ENCODE results near the gene PCBP3.

The PCBP3 gene

GRCh38 chr21:45887788-45888187 is 244.3 kb downstream of the PCBP3 start:
- H3K9ac ChIP-seq = no peak overlapping the region
- H3K9me3 ChIP-seq (replicated peaks in 1 of 11) = no peaks in the 10 kb centered on the region
- H3K27ac ChIP-seq = no peak overlapping the region
- H3K27me3 ChIP-seq = no peaks in the 10 kb centered on the region
- no peak overlapping the region for H3K4me3 ChIP-seq
- H3K36me3 ChIP-seq = 0 out of 22 replicates have a peak, but pooled peaks cover 0 to 3% (median 0%) of the 10 kb centered on the region in 11 experiments
- H3K4me2 ChIP-seq = peak overlapping the region in 8 of 11 experiments; percentile 11 to 71 (median 64); a peak in 14 of 22 replicates
- H4K20me1 ChIP-seq = peaks cover 0 to 79% (median 20%) of the 10 kb centered on the region in 11 experiments; a peak in 11 of 22 replicates
- H3K4me1 ChIP-seq = peaks cover 33 to 66% (median 60%) of the 10 kb centered on the region in 10 experiments
- TF ChIP-seq Cebpa-rat (IDR thresholded peaks at IDR 0.05) = no peak

- peaks cover 0 to 82% (median 20%) of the 10 kb centered on the region in 11 experiments; a peak in 11 of 22 replicates for H4K20me1 ChIP-seq
- H3K9ac ChIP-seq = peak overlapping the region in 1 of 11 experiments; percentile 23; a peak in 1 of 22 replicates
- no peak for TF ChIP-seq Cebpa-rat (IDR thresholded peaks at IDR 0.05)
- no peak overlapping the region for H3K27ac ChIP-seq
- 0 out of 22 replicates have a peak, but pooled peaks cover 0 to 3% (median 0%) of the 10 kb centered on the region in 11 experiments for H3K36me3 ChIP-seq
- H3K4me2 ChIP-seq = peak overlapping the region in 8 of 11 experiments; percentile 11 to 71 (median 64); a peak in 15 of 22 replicates
- H3K4me3 ChIP-seq = no peak overlapping the region
- H3K9me3 ChIP-seq (replicated peaks in 1 of 11) = no peaks in the 10 kb centered on the region
- H3K4me1 ChIP-seq = peaks cover 36 to 73% (median 67%) of the 10 kb centered on the region in 10 experiments
- no peaks in the 10 kb centered on the region for H3K27me3 ChIP-seq
These were observed 245.0 kb downstream of the PCBP3 start for GRCh38 chr21:45888386-45889009.

GRCh38 chr21:45889256-45889655 is 245.7 kb downstream of the PCBP3 start:
- Histone ChIP-seq H3K4me2 (peak overlapping the region in 8 of 11 experiments; percentile 5 to 71 (median 64); a peak in 13 of 22 replicates), H3K27ac (no peak overlapping the region), H3K27me3 (no peaks in the 10 kb centered on the region), H3K36me3 (0 out of 22 replicates have a peak, but pooled peaks cover 0 to 3% (median 0%) of the 10 kb centered on the region in 11 experiments), H3K4me3 (no peak overlapping the region), H3K9me3 (replicated peaks in 1 of 11) (no peaks in the 10 kb centered on the region), H3K9ac (no peak overlapping the region; a peak in 1 of 22 replicates), H4K20me1 (peaks cover 0 to 85% (median 20%) of the 10 kb centered on the region in 11 experiments; a peak in 11 of 22 replicates), H3K4me1 (peaks cover 36 to 80% (median 74%) of the 10 kb centered on the region in 10 experiments)
- no peak for TF ChIP-seq Cebpa-rat (IDR thresholded peaks at IDR 0.05)

- H3K4me3 ChIP-seq = no peak overlapping the region
- 0 out of 22 replicates have a peak, but pooled peaks cover 0 to 3% (median 0%) of the 10 kb centered on the region in 11 experiments for H3K36me3 ChIP-seq
- no peaks in the 10 kb centered on the region for H3K9me3 ChIP-seq (replicated peaks in 1 of 11)
- no peak overlapping the region for H3K27ac ChIP-seq
- no peak overlapping the region for H3K9ac ChIP-seq
- H4K20me1 ChIP-seq = peaks cover 0 to 87% (median 20%) of the 10 kb centered on the region in 11 experiments; a peak in 11 of 22 replicates
- peak overlapping the region in 1 of 11 experiments; percentile 68; a peak in 1 of 22 replicates for H3K4me2 ChIP-seq
- no peak for TF ChIP-seq Cebpa-rat (IDR thresholded peaks at IDR 0.05)
- H3K27me3 ChIP-seq = no peaks in the 10 kb centered on the region
- peaks cover 36 to 83% (median 75%) of the 10 kb centered on the region in 10 experiments for H3K4me1 ChIP-seq
These were observed 246.4 kb downstream of the PCBP3 start for GRCh38 chr21:45889961-45890360.

- H3K9me3 ChIP-seq (replicated peaks in 1 of 11) = no peaks in the 10 kb centered on the region
- H3K36me3 ChIP-seq = peaks cover 0 to 14% (median 3%) of the 10 kb centered on the region in 11 experiments; a peak in 7 of 22 replicates
- peaks cover 21 to 67% (median 60%) of the 10 kb centered on the region in 10 experiments for H3K4me1 ChIP-seq
- no peaks in the 10 kb centered on the region for H3K27me3 ChIP-seq
- TF ChIP-seq Cebpa-rat (IDR thresholded peaks at IDR 0.05) = no peak
- peak overlapping the region in 9 of 11 experiments; percentile 35 to 68 (median 55); a peak in 14 of 22 replicates for H3K9ac ChIP-seq
- peak overlapping the region in 3 of 10 experiments; percentile 29 to 49 (median 37); a peak in 2 of 20 replicates for H3K4me3 ChIP-seq
- peak overlapping the region in 10 of 11 experiments; percentile 24 to 78 (median 64); a peak in 17 of 22 replicates for H3K27ac ChIP-seq
- peak overlapping the region; percentile 56 to 80 (median 68) for H3K4me2 ChIP-seq
- H4K20me1 ChIP-seq = peaks cover 0 to 84% (median 25%) of the 10 kb centered on the region in 11 experiments; a peak in 11 of 22 replicates
These were observed 248.0 kb downstream of the PCBP3 start for GRCh38 chr21:45891388-45892155.

GRCh38 chr21:45892156-45892915 is 248.8 kb downstream of the PCBP3 start:
- H3K9me3 ChIP-seq (replicated peaks in 1 of 11) = no peaks in the 10 kb centered on the region
- TF ChIP-seq Cebpa-rat (IDR thresholded peaks at IDR 0.05) = no peak
- H3K9ac ChIP-seq = peak overlapping the region in 9 of 11 experiments; percentile 35 to 68 (median 55); a peak in 14 of 22 replicates
- H4K20me1 ChIP-seq = peaks cover 0 to 76% (median 17%) of the 10 kb centered on the region in 11 experiments; a peak in 10 of 22 replicates
- peak overlapping the region; percentile 56 to 80 (median 68) for H3K4me2 ChIP-seq
- H3K27ac ChIP-seq = peak overlapping the region in 10 of 11 experiments; percentile 24 to 78 (median 64); a peak in 17 of 22 replicates
- H3K4me3 ChIP-seq = peak overlapping the region in 3 of 10 experiments; percentile 29 to 49 (median 37); a peak in 2 of 20 replicates
- peaks cover 0 to 17% (median 5%) of the 10 kb centered on the region in 11 experiments; a peak in 7 of 22 replicates for H3K36me3 ChIP-seq
- H3K27me3 ChIP-seq = no peaks in the 10 kb centered on the region
- peaks cover 15 to 60% (median 52%) of the 10 kb centered on the region in 10 experiments for H3K4me1 ChIP-seq

GRCh38 chr21:45892916-45893739 is 249.6 kb downstream of the PCBP3 start:
- Histone ChIP-seq H3K4me3 (no peak overlapping the region), H3K27ac (peak overlapping the region in 3 of 11 experiments; percentile 51 to 65 (median 52); a peak in 2 of 22 replicates), H3K9me3 (replicated peaks in 1 of 11) (no peaks in the 10 kb centered on the region), H3K36me3 (peaks cover 0 to 17% (median 5%) of the 10 kb centered on the region in 11 experiments; a peak in 7 of 22 replicates), H3K9ac (0 out of 22 replicates have a peak overlapping the region, but pooled peaks of 2 of the 11 experiments have one; percentile 5 to 9), H3K27me3 (no peaks in the 10 kb centered on the region), H3K4me2 (peak overlapping the region; percentile 56 to 80 (median 68)), H3K4me1 (peaks cover 15 to 52% (median 44%) of the 10 kb centered on the region in 10 experiments), H4K20me1 (peaks cover 0 to 68% (median 11%) of the 10 kb centered on the region in 11 experiments; a peak in 7 of 22 replicates)
- TF ChIP-seq Cebpa-rat (IDR thresholded peaks at IDR 0.05) = no peak
